SJSA1 (cell line): ENCODE measurements around the gene SALL2. TPM values are rescaled to one million over a fixed set of nuclear protein-coding genes. Genes with fewer than 3 reads are reported as not detected.
"Not testable (repeated sequence)": the region's sequence is repeated elsewhere in the genome, so short reads cannot be mapped to it uniquely, and the experiment has no call there.

Experiments
- DNase-seq, 2 experiments: peaks; one replicate each; pipeline ENCODE4 v3.0.0-alpha.2; 2015 to 2020; ENCODE audit warnings: low spot score in 2 of 2, low read depth in 1 of 2
- H3K27ac ChIP-seq: fragments of 250-450 bp; sonication (Bioruptor Pico); 2 replicates; pipeline ENCODE4 v1.5.1; 2020; ENCODE audit warnings: mild to moderate bottlenecking, moderate library complexity
- H3K27me3 ChIP-seq: fragments of 250-450 bp; sonication (Bioruptor Pico); replicated peaks from 2 replicates; pipeline ENCODE4 v1.5.1; 2020; ENCODE audit warnings: mild to moderate bottlenecking, moderate library complexity
- H3K36me3 ChIP-seq: fragments of 250-450 bp; sonication (Bioruptor Pico); 2 replicates; pipeline ENCODE4 v1.5.1; 2020; ENCODE audit warnings: mild to moderate bottlenecking
- H3K4me1 ChIP-seq: fragments of 250-450 bp; sonication (Bioruptor Pico); replicated peaks from 2 replicates; pipeline ENCODE4 v1.6.1; 2021; ENCODE audit warnings: mild to moderate bottlenecking
- H3K4me3 ChIP-seq: fragments of 250-450 bp; sonication (Bioruptor Pico); 2 replicates; pipeline ENCODE4 v1.5.1; 2020; ENCODE audit warnings: mild to moderate bottlenecking
- H3K9me3 ChIP-seq: fragments of 250-450 bp; sonication (Bioruptor Pico); replicated peaks from 2 replicates; pipeline ENCODE4 v1.5.1; 2020; ENCODE audit warnings: mild to moderate bottlenecking
- total RNA-seq: library from RNA; depleted of rRNA; stranded (reverse); fragments of >200 nt; shearing (Covaris generic); gene quantifications from 2 replicates; pipeline ENCODE4 v1.2.3, GENCODE V29; 2014; rRNA removed

The SALL2 gene
- 0.09 and 0.21 TPM in 2 replicates for total RNA-seq

DNA sequence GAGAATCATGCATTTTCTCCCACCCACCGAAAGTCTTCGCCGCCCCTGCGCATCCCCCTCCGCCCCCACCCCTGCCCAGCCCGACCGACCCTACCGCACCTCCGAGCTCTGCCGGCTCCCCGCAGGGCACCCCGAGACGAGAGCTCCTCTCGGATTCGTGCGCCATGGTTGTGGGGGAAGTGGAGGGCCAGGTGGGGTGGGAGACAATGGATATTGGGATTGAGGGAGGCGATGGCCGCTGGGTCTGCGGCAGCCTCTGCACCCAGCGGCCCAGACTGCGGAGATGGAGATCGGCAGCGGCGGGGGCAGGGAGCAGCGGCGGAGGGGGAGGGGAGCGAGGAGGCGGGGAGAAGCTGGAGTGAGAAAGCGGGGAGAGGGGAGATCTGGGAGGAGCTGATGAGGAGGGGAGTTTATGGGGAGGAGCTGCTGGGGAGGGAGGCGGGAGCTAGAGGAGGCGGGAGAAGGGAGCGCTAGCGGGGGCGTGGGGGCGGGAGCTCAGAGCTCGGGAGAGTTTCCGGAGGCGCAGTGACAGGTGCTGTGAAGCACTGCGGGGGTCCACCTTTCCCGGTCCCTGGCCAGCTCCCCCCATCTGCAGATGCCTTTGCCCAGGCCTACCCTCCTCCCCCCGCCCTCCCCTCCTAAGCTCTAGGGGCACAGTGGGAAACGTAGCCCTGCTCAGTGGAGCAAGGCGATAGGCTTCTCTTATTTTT is at the start of gene SALL2:
SALL2 (minus strand) TSS at position 385 of the 710 bp plus-strand sequence; CDS start at position 166, 219 bp downstream.
- H3K9me3 ChIP-seq, result no peaks in the 10 kb centered on the region
- H3K4me3 ChIP-seq, result peak within 1 kb of the TSS; percentile 22
- peaks cover 3% of the 10 kb centered on the region for H3K27me3 ChIP-seq
- H3K36me3 ChIP-seq, result no peaks in the 10 kb centered on the region
- DNase-seq, result no peak
- no peak within 1 kb of the TSS for H3K27ac ChIP-seq
- H3K4me1 ChIP-seq, result no peaks in the 10 kb centered on the region

- Histone ChIP-seq H3K27me3 (peaks cover 9% of the 10 kb centered on the region), H3K27ac (no peak overlapping the region), H3K36me3 (no peaks in the 10 kb centered on the region), H3K4me1 (no peaks in the 10 kb centered on the region), H3K4me3 (no peak overlapping the region), H3K9me3 (peaks cover 3% of the 10 kb centered on the region; the same call in 1 of the 2 replicates)
- no peak for DNase-seq
These were observed 49.5 kb upstream of the SALL2 start for GRCh38 chr14:21575661-21576060.

- Histone ChIP-seq H3K27ac (no peak overlapping the region), H3K9me3 (peaks cover 3% of the 10 kb centered on the region; the same call in 1 of the 2 replicates), H3K27me3 (peaks cover 5% of the 10 kb centered on the region), H3K4me1 (no peaks in the 10 kb centered on the region), H3K4me3 (no peak overlapping the region), H3K36me3 (no peaks in the 10 kb centered on the region)
- no peak for DNase-seq
These were observed 46.5 kb upstream of the SALL2 start for GRCh38 chr14:21572604-21573003.

DNA sequence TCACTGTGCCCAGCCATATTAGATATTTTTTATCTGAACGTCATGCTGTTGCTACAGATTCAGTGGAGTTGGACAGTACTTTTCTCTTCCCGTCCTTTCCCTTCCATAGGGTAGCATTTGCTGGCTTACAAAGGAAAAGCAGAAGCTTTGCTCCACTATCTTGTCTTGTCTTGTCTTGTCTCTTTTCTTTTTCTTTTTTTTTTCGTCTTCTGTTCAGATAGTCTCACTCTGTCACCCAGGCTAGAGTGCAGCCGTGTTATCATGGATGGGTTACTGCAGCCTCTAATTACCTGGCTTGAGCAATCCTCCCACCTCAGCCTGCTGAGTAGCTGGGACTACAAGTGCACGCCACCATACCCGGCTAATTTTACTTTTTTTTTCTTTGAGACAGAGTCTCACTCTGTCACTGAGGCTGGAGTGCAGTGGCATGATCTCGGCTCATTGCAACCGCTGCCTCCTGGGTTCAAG is 32.6 kb upstream of the SALL2 start:
- no peak for DNase-seq
- Histone ChIP-seq H3K27ac (no peak overlapping the region), H3K4me1 (no peaks in the 10 kb centered on the region; the same call in 1 of the 2 replicates), H3K9me3 (no peaks in the 10 kb centered on the region), H3K4me3 (no peak overlapping the region), H3K36me3 (no peaks in the 10 kb centered on the region), H3K27me3 (no peaks in the 10 kb centered on the region)

DNA sequence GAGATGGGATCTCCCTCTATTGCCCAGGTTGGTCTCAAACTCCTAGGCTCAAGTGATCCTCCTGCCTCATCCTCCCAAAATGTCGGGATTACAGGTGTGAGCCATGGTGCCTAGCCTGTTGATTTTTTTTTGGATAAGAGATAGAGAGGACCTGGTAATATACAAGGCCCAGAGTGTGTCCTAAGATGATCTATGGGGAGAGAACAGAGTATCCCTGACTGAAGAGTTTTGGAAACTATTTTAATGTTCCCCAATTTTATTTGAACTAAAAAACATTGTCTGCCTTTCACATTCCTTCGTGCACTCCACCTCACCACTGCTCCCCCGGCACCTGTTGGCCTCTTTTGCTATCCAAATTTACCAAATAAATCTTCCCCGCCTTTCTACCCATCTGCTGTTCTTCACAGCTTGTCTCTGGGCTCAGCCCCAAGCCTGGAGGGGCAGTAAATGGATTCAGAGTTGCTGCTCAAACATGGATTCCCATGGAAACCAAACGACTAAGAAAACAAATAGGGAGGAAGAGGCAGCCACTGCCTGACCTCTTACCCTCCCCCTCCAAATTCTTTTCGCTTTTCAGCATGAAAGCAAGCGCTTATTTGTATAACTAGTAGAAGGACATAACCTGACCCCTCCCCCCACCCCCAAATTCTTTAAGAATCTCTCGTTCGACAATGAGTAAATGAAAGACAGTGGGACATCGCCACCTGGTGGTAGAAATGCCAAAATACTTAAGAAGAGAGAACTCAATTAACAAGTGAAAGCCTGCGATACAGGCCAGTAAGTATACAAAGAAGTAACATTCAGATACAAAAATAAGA is 31.1 kb upstream of the SALL2 start:
- Histone ChIP-seq H3K9me3 (no peaks in the 10 kb centered on the region), H3K27ac (no peak overlapping the region), H3K4me3 (no peak overlapping the region), H3K27me3 (no peaks in the 10 kb centered on the region), H3K4me1 (no peaks in the 10 kb centered on the region; the same call in 1 of the 2 replicates), H3K36me3 (no peaks in the 10 kb centered on the region)
- DNase-seq, result peak; percentile 71 to 80

- no peak overlapping the region for H3K27ac ChIP-seq
- DNase-seq, result no peak
- no peaks in the 10 kb centered on the region for H3K27me3 ChIP-seq
- no peaks in the 10 kb centered on the region; the same call in 1 of the 2 replicates for H3K4me1 ChIP-seq
- H3K36me3 ChIP-seq, result no peaks in the 10 kb centered on the region
- H3K4me3 ChIP-seq, result no peak overlapping the region
- no peaks in the 10 kb centered on the region for H3K9me3 ChIP-seq
These were observed 30.4 kb upstream of the SALL2 start for GRCh38 chr14:21556378-21557083.

DNA sequence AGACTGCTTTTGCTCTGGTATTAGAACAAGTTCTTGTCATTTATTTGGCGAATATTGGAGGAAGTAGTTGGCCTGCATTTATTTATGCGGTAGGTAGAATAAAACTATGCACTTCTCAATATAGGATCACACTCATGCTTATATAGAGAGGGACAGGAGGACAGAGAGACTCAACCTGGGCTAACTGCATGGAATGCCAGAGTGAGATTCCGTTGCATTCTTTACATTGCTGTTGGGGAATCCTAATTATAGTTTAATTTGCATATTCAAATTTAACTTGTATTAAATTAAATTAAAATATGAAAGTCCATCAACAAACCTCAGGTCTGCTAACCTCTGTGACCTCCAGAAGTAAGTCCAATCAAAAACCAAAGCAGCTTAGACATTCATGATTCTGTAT is 27.1 kb upstream of the SALL2 start:
- Histone ChIP-seq H3K27ac (no peak overlapping the region), H3K9me3 (no peaks in the 10 kb centered on the region), H3K27me3 (no peaks in the 10 kb centered on the region), H3K4me1 (no peaks in the 10 kb centered on the region; the same call in 1 of the 2 replicates), H3K36me3 (no peaks in the 10 kb centered on the region), H3K4me3 (no peak overlapping the region)
- DNase-seq, result no peak

- H3K27me3 ChIP-seq, H3K4me1 ChIP-seq, H3K4me3 ChIP-seq, H3K9me3 ChIP-seq, DNase-seq, H3K27ac ChIP-seq, H3K36me3 ChIP-seq: not testable (repeated sequence)
These were observed 18.4 kb upstream of the SALL2 start for GRCh38 chr14:21544588-21544987.

DNA sequence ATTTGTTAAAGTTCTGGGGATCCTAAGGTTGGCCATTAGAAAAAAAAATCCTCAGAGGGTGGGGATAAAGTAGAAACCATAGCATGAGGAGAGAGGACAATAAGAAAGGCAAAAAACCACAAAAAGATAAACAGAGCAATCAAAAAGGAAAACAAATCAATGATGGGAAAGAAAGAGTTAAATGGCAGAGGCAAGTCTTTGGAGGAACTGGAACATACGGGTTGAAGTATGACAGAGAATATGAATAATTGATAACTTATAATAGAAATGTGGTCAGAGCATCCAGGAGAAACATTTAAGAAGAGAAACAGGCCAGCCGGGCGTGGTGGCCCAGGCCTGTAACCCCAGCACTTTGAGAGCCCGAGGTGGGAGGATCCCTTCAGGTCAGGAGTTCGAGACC is 17.8 kb upstream of the SALL2 start:
- Histone ChIP-seq H3K27ac (no peak overlapping the region), H3K4me3 (no peak overlapping the region), H3K36me3 (no peaks in the 10 kb centered on the region), H3K27me3 (no peaks in the 10 kb centered on the region), H3K4me1 (no peaks in the 10 kb centered on the region), H3K9me3 (no peaks in the 10 kb centered on the region)
- DNase-seq, result no peak

DNA sequence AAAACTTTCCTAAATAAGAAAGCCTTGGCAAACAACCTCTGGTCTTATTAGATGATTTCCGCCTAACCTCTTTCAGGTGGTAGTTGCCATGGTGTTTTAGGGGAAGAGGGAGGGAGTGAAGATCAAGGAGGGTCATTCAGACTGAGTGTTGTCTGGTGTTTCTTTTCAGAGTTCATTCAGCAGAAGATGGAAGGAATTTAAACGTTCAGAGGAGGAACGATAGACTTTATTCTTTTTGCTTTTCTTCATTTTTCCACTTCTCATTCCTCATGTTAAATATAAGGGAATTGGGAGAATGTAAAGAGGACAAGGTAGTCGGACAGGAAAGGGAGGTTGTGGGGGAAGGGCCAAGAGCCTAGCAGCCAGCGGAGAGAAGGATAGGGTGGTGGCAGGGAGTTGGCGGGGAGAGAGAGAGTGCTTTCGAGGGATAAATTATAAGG is 17.4 kb upstream of the SALL2 start:
- no peak overlapping the region for H3K4me3 ChIP-seq
- no peaks in the 10 kb centered on the region; the same call in 1 of the 2 replicates for H3K27me3 ChIP-seq
- no peak for DNase-seq
- no peaks in the 10 kb centered on the region for H3K9me3 ChIP-seq
- H3K36me3 ChIP-seq, result no peaks in the 10 kb centered on the region
- H3K27ac ChIP-seq, result no peak overlapping the region
- H3K4me1 ChIP-seq, result no peaks in the 10 kb centered on the region

DNA sequence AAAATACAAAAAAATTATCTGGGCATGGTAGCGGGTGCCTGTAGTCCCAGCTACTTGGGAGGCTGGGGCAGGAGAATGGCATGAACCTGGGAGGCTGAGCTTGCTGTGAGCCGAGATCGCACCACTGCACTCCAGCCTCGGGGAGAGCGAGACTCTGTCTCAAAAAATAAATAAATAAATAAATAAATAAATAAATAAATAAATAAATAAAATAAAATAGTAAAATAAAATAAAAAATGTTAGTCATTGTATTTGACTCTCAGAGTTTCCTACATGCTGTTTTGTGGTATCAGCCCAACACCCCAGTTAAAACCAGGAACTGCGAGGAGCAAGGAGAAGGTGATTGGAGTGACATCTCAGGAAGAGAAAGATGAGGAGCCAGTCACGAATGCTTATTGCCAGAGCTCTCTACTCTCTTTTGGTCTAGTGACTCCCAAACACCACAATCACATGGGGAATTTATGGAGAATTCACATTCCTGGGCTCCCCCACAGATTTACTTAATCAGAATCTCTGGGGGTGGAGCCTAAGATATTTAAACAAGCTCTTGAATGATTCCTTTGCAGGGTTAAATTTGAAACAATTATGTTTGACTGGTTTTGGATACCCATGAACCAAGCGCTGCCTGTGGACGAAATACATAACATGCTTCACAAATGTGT is 15.4 kb upstream of the SALL2 start:
- Histone ChIP-seq H3K4me1 (no peaks in the 10 kb centered on the region), H3K9me3 (no peaks in the 10 kb centered on the region), H3K27me3 (peaks cover 13% of the 10 kb centered on the region), H3K4me3 (no peak overlapping the region), H3K27ac (no peak overlapping the region), H3K36me3 (no peaks in the 10 kb centered on the region)
- DNase-seq, result no peak

- no peak overlapping the region for H3K27ac ChIP-seq
- peaks cover 33% of the 10 kb centered on the region for H3K27me3 ChIP-seq
- H3K9me3 ChIP-seq, result no peaks in the 10 kb centered on the region
- H3K4me1 ChIP-seq, result no peaks in the 10 kb centered on the region
- no peak for DNase-seq
- H3K4me3 ChIP-seq, result no peak overlapping the region
- no peaks in the 10 kb centered on the region for H3K36me3 ChIP-seq
These were observed 13.2 kb upstream of the SALL2 start for GRCh38 chr14:21539189-21539940.

DNA sequence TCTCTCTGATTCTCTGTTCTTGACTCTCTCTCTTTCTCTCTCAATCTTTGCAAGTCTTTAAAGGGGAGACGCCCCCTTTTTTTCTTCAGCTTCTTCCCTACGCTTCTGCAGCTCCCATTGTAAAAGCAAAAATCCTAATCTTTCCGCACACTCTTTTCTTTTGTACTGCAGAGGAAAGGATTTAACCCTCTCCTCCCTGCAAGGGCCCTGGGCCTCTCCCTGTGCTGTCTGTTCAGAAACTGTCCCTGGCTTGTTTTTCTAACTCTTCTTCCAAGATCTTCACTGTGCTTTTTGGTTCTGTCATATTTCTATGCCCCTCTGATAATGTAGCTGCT is 10.9 kb upstream of the SALL2 start:
- no peaks in the 10 kb centered on the region for H3K36me3 ChIP-seq
- H3K4me1 ChIP-seq, result no peaks in the 10 kb centered on the region
- DNase-seq, result no peak
- no peaks in the 10 kb centered on the region for H3K9me3 ChIP-seq
- peaks cover 43% of the 10 kb centered on the region for H3K27me3 ChIP-seq
- no peak overlapping the region for H3K27ac ChIP-seq
- no peak overlapping the region for H3K4me3 ChIP-seq
